B cell (primary cell): Measurements from ENCODE around the gene RIPPLY2. TPM values are rescaled to one million over a fixed set of nuclear protein-coding genes. Genes with fewer than 3 reads are reported as not detected.

ENCODE experiments used
- ATAC-seq: fragments of 200-7000 bp; cut with Tn5 transposase; one replicate; pipeline ENCODE4 v1.10.0; 2021; ENCODE audit warnings: low read depth, mild to moderate bottlenecking, moderate number of reproducible peaks, moderate library complexity
- CTCF ChIA-PET: fragments of 350-600 bp; sonication (Branson Sonifier 250); formaldehyde crosslinking; loops from one replicate; lab custom pipeline; 2021; ENCODE audit warnings: antibody characterized with exemption, inconsistent platforms; lab: Charles Lee
- POLR2A ChIA-PET: fragments of 350-600 bp; sonication (Branson Sonifier 250); formaldehyde crosslinking; loops from one replicate; lab custom pipeline; 2021; ENCODE audit warnings: antibody characterized with exemption; lab: Charles Lee
- DNase-seq: peaks from one replicate; pipeline ENCODE4 v3.0.0; 2013
- H2AFZ ChIP-seq: 2 replicates; pipeline ENCODE4 v1.6.1; 2012; ENCODE audit warnings: mild to moderate bottlenecking, low read depth, low read length; ENCODE audit not compliant: insufficient read depth, poor library complexity, severe bottlenecking
- H3K27ac ChIP-seq, 2 donors: 1 replicate in 1 of 2; 2 replicates in 1 of 2; pipeline ENCODE4 v1.5.1; 2012 to 2013; ENCODE audit warnings: low read length in 2 of 2, mild to moderate bottlenecking in 2 of 2, moderate library complexity in 1 of 2
- H3K27me3 ChIP-seq, 4 experiments: fragments of 200-600 bp in 1 of 4; sonication (generic) in 1 of 4; replicated peaks in 1 of 4; 1 replicate in 2 of 4; 2 replicates in 2 of 4; pipeline versions ENCODE4 v1.6.1 to v1.7.0; 2013 to 2016; ENCODE audit warnings: low read length in 3 of 4, mild to moderate bottlenecking in 2 of 4, mixed read lengths in 1 of 4, moderate library complexity in 1 of 4; ENCODE audit not compliant: insufficient read depth in 4 of 4, control insufficient read depth in 3 of 4; ENCODE audit errors: control extremely low read depth in 1 of 4
- H3K36me3 ChIP-seq, 2 experiments: replicated peaks in 1 of 2; 1 replicate in 1 of 2; 2 replicates in 1 of 2; pipeline versions ENCODE4 v1.6.1 to v1.7.1; 2013; ENCODE audit warnings: low read length in 1 of 2; ENCODE audit not compliant: insufficient read depth in 2 of 2, control insufficient read depth in 1 of 2; ENCODE audit errors: control extremely low read depth in 1 of 2, extremely low read depth in 1 of 2
- H3K4me1 ChIP-seq, 2 donors: fragments of 200-600 bp in 1 of 2; sonication (generic) in 1 of 2; 1 replicate in 1 of 2; 2 replicates in 1 of 2; pipeline versions ENCODE4 v1.5.1 to v1.6.1; 2013 to 2017; ENCODE audit warnings: low read length in 2 of 2; ENCODE audit not compliant: control insufficient read depth in 2 of 2, insufficient read depth in 2 of 2
- H3K4me2 ChIP-seq: replicated peaks from 2 replicates; pipeline ENCODE3; 2012; ENCODE audit warnings: mild to moderate bottlenecking, low read depth, low read length; ENCODE audit not compliant: poor library complexity, severe bottlenecking
- H3K4me3 ChIP-seq, 5 experiments: fragments of 200-600 bp in 1 of 5; sonication (generic) in 1 of 5; 1 replicate in 3 of 5; 2 replicates in 2 of 5; pipeline versions ENCODE4 v1.5.1 to v1.7.0; 2011 to 2016; ENCODE audit warnings: low read length in 4 of 5, mild to moderate bottlenecking in 4 of 5, low read depth in 2 of 5, control low read depth in 1 of 5, moderate library complexity in 1 of 5; ENCODE audit not compliant: insufficient read depth in 1 of 5; ENCODE audit errors: control extremely low read depth in 1 of 5, extremely low read depth in 1 of 5
- H3K79me2 ChIP-seq: fragments of 200-600 bp; sonication (generic); one replicate; pipeline ENCODE4 v1.6.0; 2016; ENCODE audit warnings: low read length; ENCODE audit not compliant: control insufficient read depth, insufficient read depth
- H3K9ac ChIP-seq: fragments of 200-600 bp; sonication (generic); 2 replicates; pipeline ENCODE4 v1.6.1; 2017; ENCODE audit warnings: mild to moderate bottlenecking, low read length, moderate library complexity
- H3K9me3 ChIP-seq, 3 donors: one replicate each; pipeline versions ENCODE4 v1.6.1 to v1.7.1; 2013; ENCODE audit warnings: low read length in 2 of 3; ENCODE audit not compliant: control insufficient read depth in 2 of 3, insufficient read depth in 1 of 3; ENCODE audit errors: control extremely low read depth in 1 of 3
- H4K20me1 ChIP-seq: 2 replicates; pipeline ENCODE4 v1.6.0; 2012; ENCODE audit warnings: mild to moderate bottlenecking, low read length; ENCODE audit not compliant: insufficient read depth, control insufficient read depth, poor library complexity, severe bottlenecking
- H3K27ac Mint-ChIP-seq: one replicate; pipeline ENCODE4 v1.8.0; 2021; ENCODE audit warnings: mixed read lengths
- H3K27me3 Mint-ChIP-seq: one replicate; pipeline ENCODE4 v1.8.0; 2021; ENCODE audit warnings: mixed read lengths
- H3K4me1 Mint-ChIP-seq: one replicate; pipeline ENCODE4 v1.8.0; 2021; ENCODE audit warnings: mixed read lengths
- H3K4me3 Mint-ChIP-seq: one replicate; pipeline ENCODE4 v1.8.0; 2021; ENCODE audit warnings: mixed read lengths
- H3K9me3 Mint-ChIP-seq: one replicate; pipeline ENCODE4 v1.8.0; 2022; ENCODE audit warnings: mixed read lengths; ENCODE audit not compliant: insufficient read depth
- EZH2 ChIP-seq: IDR thresholded peaks from 2 replicates; pipeline ENCODE4 v1.6.1; 2012; ENCODE audit warnings: borderline replicate concordance, low read depth, mild to moderate bottlenecking, moderate library complexity, low read length; ENCODE audit not compliant: insufficient read depth, poor library complexity, severe bottlenecking
- WGBS: methylation state at CpG from one replicate; pipeline ENCODE4 v1.1.5; 2013; ENCODE audit warnings: missing lambda C conversion rate; ENCODE audit not compliant: insufficient coverage; 5-methylcytosine and 5-hydroxymethylcytosine counted together
- intact Hi-C: fragments of 100-400 bp; cut with micrococcal nuclease; formaldehyde crosslinking; loops from one replicate; pipeline ENCODE4 v1.10.0; 2022
- polyA plus RNA-seq: library from polyadenylated mRNA; depleted of rRNA; stranded (reverse); fragments of >200 nt; gene quantifications from 2 replicates; pipeline ENCODE4 v1.2.3, GENCODE V29; 2012
- total RNA-seq, 2 donors: library from RNA; stranded (reverse); fragments of 120-200 nt in 1 of 2; gene quantifications; 1 replicate in 1 of 2; 2 replicates in 1 of 2; pipeline versions ENCODE4 v1.2.3 to v1.2.4, GENCODE V29; 2013 to 2022
- TF ChIP-seq, protein P1 (sequence below): fragments of 200-600 bp; IDR thresholded peaks from one replicate; pipeline ENCODE4 v1.8.0; 2022; ENCODE audit warnings: antibody characterized with exemption, mild to moderate bottlenecking

RIPPLY2 gene
- total and polyA plus RNA-seq, 2 donors (not counting 1 experiment from before 2014, with no cell fraction given), result not detected

DNA sequence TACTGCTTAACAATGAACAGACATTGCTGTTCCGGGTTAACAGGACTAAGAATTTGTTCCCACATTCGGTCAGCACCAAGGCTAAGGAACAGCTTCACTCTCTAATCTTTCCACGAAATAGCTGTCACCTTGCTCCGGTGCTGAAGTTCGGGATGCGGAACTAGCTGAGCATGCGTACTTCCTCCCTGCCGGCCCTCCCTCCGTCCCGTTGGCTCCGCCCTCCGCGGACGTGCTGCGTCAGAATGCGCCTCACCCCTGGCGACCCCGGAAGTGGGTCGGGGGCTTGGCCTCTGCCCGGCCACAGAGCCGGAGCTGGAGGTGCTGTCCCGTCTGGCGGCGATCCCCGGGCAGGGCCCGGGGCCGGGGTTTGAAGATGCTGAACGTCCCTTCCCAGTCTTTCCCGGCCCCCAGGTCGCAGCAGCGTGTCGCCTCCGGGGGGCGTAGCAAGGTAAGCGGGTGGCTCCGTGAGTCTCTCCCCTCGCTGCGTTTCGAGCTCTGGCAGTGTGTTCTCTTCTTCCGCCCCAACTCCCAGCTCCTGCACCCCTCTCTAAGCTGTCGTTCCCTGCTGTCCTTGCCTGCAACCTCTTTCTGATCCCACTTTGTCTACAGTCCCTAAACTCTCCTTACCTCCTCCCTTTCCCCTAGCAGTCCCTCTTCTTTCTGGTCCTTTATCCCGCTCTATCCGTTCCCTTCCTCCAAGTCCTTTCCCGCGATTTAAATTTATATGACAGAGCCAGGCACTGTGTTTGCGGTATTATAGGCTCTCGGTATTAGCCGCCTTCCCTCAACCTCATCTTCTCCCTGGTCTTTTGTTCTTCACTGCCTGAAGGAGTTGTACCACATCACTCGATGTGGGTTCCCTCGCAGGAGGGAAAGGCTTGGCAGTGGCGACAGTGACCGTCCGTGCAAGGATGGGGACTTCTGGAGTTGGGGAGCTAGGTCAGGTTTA, 6.5 kb downstream of the RIPPLY2 start, which contains the start of gene CYB5R4:
TSS of gene CYB5R4 (plus strand) at position 280 of the 949 bp plus-strand sequence. CDS start at position 374, 94 bp downstream.
- Histone ChIP-seq H3K27ac (peak within 1 kb of the TSS; percentile 83 to 87), H2AFZ (peak within 1 kb of the TSS; percentile 84), H3K36me3 (peaks cover 4 to 8% of the 10 kb centered on the region in 2 experiments), H3K4me1 (peaks cover 25% of the 10 kb centered on the region in 2 donors), H3K79me2 (peaks cover 67% of the 10 kb centered on the region), H3K9me3 (no peaks in the 10 kb centered on the region), H3K4me3 (peak within 1 kb of the TSS; percentile 85 to 98 (median 94)), H3K9ac (peak within 1 kb of the TSS; percentile 79), H3K4me2 (peak within 1 kb of the TSS; percentile 80), H4K20me1 (peaks cover 25% of the 10 kb centered on the region), H3K27me3 (peaks cover 0 to 10% (median 7%) of the 10 kb centered on the region in 4 experiments)
- Mint-ChIP-seq H3K27ac (peak within 1 kb of the TSS; percentile 95), H3K4me1 (peaks cover 46% of the 10 kb centered on the region), H3K27me3 (peaks cover 16% of the 10 kb centered on the region), H3K4me3 (peak within 1 kb of the TSS; percentile 99), H3K9me3 (no peaks in the 10 kb centered on the region)
- peak; percentile 95 for DNase-seq
- peak; percentile 97 for ATAC-seq
- POLR2A ChIA-PET, result interaction anchor here (0.7 to 1.4 kb wide), 4 partner anchors 368 to 1819 kb away, joined by 3 to 5 read pairs (median 4); partner anchors contain the start of genes CEP162 and SYNCRIP
- under 1% methylated on average over 45 of the region's 53 CpGs for WGBS
- CTCF ChIA-PET, result interaction anchor here (1.0 to 2.3 kb wide), 6 partner anchors 10 to 794 kb away, joined by 3 to 10 read pairs (median 6); partner anchors contain the start of genes CEP162, DOP1A and UBE3D
- TF ChIP-seq, protein P1, sequence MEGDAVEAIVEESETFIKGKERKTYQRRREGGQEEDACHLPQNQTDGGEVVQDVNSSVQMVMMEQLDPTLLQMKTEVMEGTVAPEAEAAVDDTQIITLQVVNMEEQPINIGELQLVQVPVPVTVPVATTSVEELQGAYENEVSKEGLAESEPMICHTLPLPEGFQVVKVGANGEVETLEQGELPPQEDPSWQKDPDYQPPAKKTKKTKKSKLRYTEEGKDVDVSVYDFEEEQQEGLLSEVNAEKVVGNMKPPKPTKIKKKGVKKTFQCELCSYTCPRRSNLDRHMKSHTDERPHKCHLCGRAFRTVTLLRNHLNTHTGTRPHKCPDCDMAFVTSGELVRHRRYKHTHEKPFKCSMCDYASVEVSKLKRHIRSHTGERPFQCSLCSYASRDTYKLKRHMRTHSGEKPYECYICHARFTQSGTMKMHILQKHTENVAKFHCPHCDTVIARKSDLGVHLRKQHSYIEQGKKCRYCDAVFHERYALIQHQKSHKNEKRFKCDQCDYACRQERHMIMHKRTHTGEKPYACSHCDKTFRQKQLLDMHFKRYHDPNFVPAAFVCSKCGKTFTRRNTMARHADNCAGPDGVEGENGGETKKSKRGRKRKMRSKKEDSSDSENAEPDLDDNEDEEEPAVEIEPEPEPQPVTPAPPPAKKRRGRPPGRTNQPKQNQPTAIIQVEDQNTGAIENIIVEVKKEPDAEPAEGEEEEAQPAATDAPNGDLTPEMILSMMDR, result peak; percentile 47
- no peak for TF ChIP-seq EZH2
- intact Hi-C loops, result loop anchor here (1.0 to 10.0 kb wide), 6 partner anchors 25 to 1613 kb away; partner anchors contain the start of genes CEP162, IBTK, PGM3 and RWDD2A
